H9 (cell line): ENCODE measurements around the gene CUL4A. TPM values are rescaled to one million over a fixed set of nuclear protein-coding genes. Genes with fewer than 3 reads are reported as not detected.

ENCODE experiments used
- DNase-seq: peaks from one replicate; pipeline ENCODE4 v3.0.0-alpha.2; 2017
- H2AFZ ChIP-seq: one replicate; pipeline ENCODE4 v1.6.1; 2013; ENCODE audit warnings: mild to moderate bottlenecking, low read length, control low read depth, moderate library complexity
- H2AK5ac ChIP-seq: 2 replicates; pipeline ENCODE4 v1.6.1; 2013; ENCODE audit warnings: low read length, control low read depth, mixed read lengths; ENCODE audit not compliant: insufficient read length
- H2BK120ac ChIP-seq: one replicate; pipeline ENCODE4 v1.6.1; 2013; ENCODE audit warnings: low read depth, mild to moderate bottlenecking, low read length, control low read depth, inconsistent platforms; ENCODE audit not compliant: poor library complexity, severe bottlenecking
- H2BK12ac ChIP-seq: 2 replicates; pipeline ENCODE4 v1.6.1; 2013; ENCODE audit warnings: low read length, control low read depth, mixed read lengths, low read depth; ENCODE audit not compliant: insufficient read length
- H2BK15ac ChIP-seq: 2 replicates; pipeline ENCODE4 v1.6.1; 2013; ENCODE audit warnings: low read depth, low read length, control low read depth
- H2BK20ac ChIP-seq: one replicate; pipeline ENCODE4 v1.6.1; 2013; ENCODE audit warnings: low read depth, mild to moderate bottlenecking, low read length, control low read depth, inconsistent platforms; ENCODE audit not compliant: poor library complexity, severe bottlenecking
- H2BK5ac ChIP-seq: 2 replicates; pipeline ENCODE4 v1.6.1; 2013; ENCODE audit warnings: low read length, control low read depth, mixed read lengths; ENCODE audit not compliant: insufficient read length
- H3K14ac ChIP-seq: 2 replicates; pipeline ENCODE4 v1.6.1; 2013; ENCODE audit warnings: low read length, control low read depth; ENCODE audit not compliant: insufficient read depth
- H3K18ac ChIP-seq: 2 replicates; pipeline ENCODE4 v1.6.1; 2013; ENCODE audit warnings: low read depth, mild to moderate bottlenecking, mixed read lengths, low read length, control low read depth; ENCODE audit not compliant: insufficient read length
- H3K23ac ChIP-seq: 2 replicates; pipeline ENCODE4 v1.6.1; 2013; ENCODE audit warnings: low read length, control low read depth, mixed read lengths, low read depth; ENCODE audit not compliant: insufficient read length
- H3K23me2 ChIP-seq: 2 replicates; pipeline ENCODE4 v1.6.1; 2013; ENCODE audit warnings: low read depth, mild to moderate bottlenecking, mixed read lengths, low read length, control low read depth; ENCODE audit not compliant: insufficient read length, poor library complexity, severe bottlenecking
- H3K27ac ChIP-seq: 2 replicates; pipeline ENCODE4 v1.5.1; 2013; ENCODE audit warnings: low read length, control low read depth, mixed read lengths, low read depth; ENCODE audit not compliant: insufficient read length
- H3K27me3 ChIP-seq: 2 replicates; pipeline ENCODE4 v1.6.1; 2013; ENCODE audit warnings: low read length, control low read depth, inconsistent platforms; ENCODE audit not compliant: insufficient read depth
- H3K4ac ChIP-seq: 2 replicates; pipeline ENCODE4 v1.6.1; 2013; ENCODE audit warnings: low read depth, mild to moderate bottlenecking, control low read depth, inconsistent platforms, low read length, moderate library complexity
- H3K4me1 ChIP-seq: 2 replicates; pipeline ENCODE4 v1.6.1; 2013; ENCODE audit warnings: low read length, control low read depth, inconsistent platforms; ENCODE audit not compliant: insufficient read depth
- H3K4me2 ChIP-seq: 2 replicates; pipeline ENCODE4 v1.6.1; 2013; ENCODE audit warnings: low read length, control low read depth, mixed read lengths; ENCODE audit not compliant: insufficient read length, insufficient read depth
- H3K56ac ChIP-seq: 2 replicates; pipeline ENCODE4 v1.6.1; 2013; ENCODE audit warnings: low read depth, mild to moderate bottlenecking, mixed read lengths, low read length, control low read depth; ENCODE audit not compliant: insufficient read length
- H3K79me1 ChIP-seq: 2 replicates; pipeline ENCODE4 v1.6.1; 2013; ENCODE audit warnings: low read depth, mild to moderate bottlenecking, moderate library complexity, low read length, control low read depth, inconsistent platforms; ENCODE audit not compliant: insufficient read depth, poor library complexity, severe bottlenecking
- H3K79me2 ChIP-seq: 2 replicates; pipeline ENCODE4 v1.6.1; 2013; ENCODE audit warnings: low read length, control low read depth, inconsistent platforms; ENCODE audit not compliant: insufficient read depth
- H3K9ac ChIP-seq: 2 replicates; pipeline ENCODE4 v1.6.1; 2013; ENCODE audit warnings: low read length, control low read depth, mixed read lengths; ENCODE audit not compliant: insufficient read length; ENCODE audit errors: extremely low read depth
- H3K9me3 ChIP-seq: one replicate; pipeline ENCODE4 v1.6.1; 2013; ENCODE audit warnings: low read depth, low read length, inconsistent platforms; ENCODE audit not compliant: control insufficient read depth
- H3T11ph ChIP-seq: one replicate; pipeline ENCODE4 v1.6.1; 2013; ENCODE audit warnings: mild to moderate bottlenecking, low read length, control low read depth, inconsistent platforms
- H4K20me1 ChIP-seq: one replicate; pipeline ENCODE4 v1.6.1; 2013; ENCODE audit not compliant: control insufficient read depth, insufficient read length, insufficient read depth
- H4K5ac ChIP-seq: 2 replicates; pipeline ENCODE4 v1.6.1; 2013; ENCODE audit warnings: low read depth, mild to moderate bottlenecking, mixed read lengths, low read length, control low read depth; ENCODE audit not compliant: insufficient read length
- H4K8ac ChIP-seq: replicated peaks from 2 replicates; pipeline ENCODE4 v1.6.1; 2013; ENCODE audit warnings: low read length, control low read depth, mixed read lengths, low read depth; ENCODE audit not compliant: insufficient read length
- H4K91ac ChIP-seq: 2 replicates; pipeline ENCODE4 v1.6.1; 2013; ENCODE audit warnings: low read depth, mild to moderate bottlenecking, moderate library complexity, mixed read lengths, low read length, control low read depth; ENCODE audit not compliant: insufficient read length
- H3K27ac Mint-ChIP-seq, 3 experiments: 2 replicates in 2 of 3; 3 replicates in 1 of 3; pipeline ENCODE4 v1.8.0; 2020 to 2021; ENCODE audit warnings: mixed read lengths in 3 of 3, mild to moderate bottlenecking in 1 of 3, moderate library complexity in 1 of 3
- H3K27me3 Mint-ChIP-seq: 2 replicates; pipeline ENCODE4 v1.8.0; 2021; ENCODE audit warnings: low read depth, mild to moderate bottlenecking, moderate library complexity, mixed read lengths
- H3K36me3 Mint-ChIP-seq, 3 experiments: 2 replicates in 2 of 3; 3 replicates in 1 of 3; pipeline ENCODE4 v1.8.0; 2020 to 2021; ENCODE audit warnings: low read depth in 3 of 3, mixed read lengths in 3 of 3; ENCODE audit not compliant: insufficient read depth in 1 of 3
- H3K4me1 Mint-ChIP-seq, 2 experiments: 2 replicates each; pipeline ENCODE4 v1.8.0; 2020; ENCODE audit warnings: mixed read lengths in 2 of 2
- H3K4me3 Mint-ChIP-seq, 2 experiments: 2 replicates in 1 of 2; 3 replicates in 1 of 2; pipeline ENCODE4 v1.8.0; 2020 to 2021; ENCODE audit warnings: mild to moderate bottlenecking in 2 of 2, mixed read lengths in 2 of 2, moderate library complexity in 1 of 2
- H3K9me3 Mint-ChIP-seq, 2 experiments: 2 replicates in 1 of 2; 3 replicates in 1 of 2; pipeline ENCODE4 v1.8.0; 2020; ENCODE audit warnings: mild to moderate bottlenecking in 2 of 2, mixed read lengths in 2 of 2, moderate library complexity in 1 of 2
- WGBS: extraction: QIAGEN DNeasy Blood & Tissue Kit; methylation state at CpG from one replicate; pipeline ENCODE4 v1.1.7; 2013; ENCODE audit warnings: missing lambda C conversion rate, low lambda C conversion rate, mixed read lengths; ENCODE audit not compliant: insufficient read length; ENCODE audit errors: extremely low coverage; 5-methylcytosine and 5-hydroxymethylcytosine counted together
- total RNA-seq: library from RNA; stranded (reverse); gene quantifications from 2 replicates; pipeline ENCODE4 v1.2.1, GENCODE V29; 2021
- TF ChIP-seq, protein P1 (sequence below): fragments of 200-600 bp; sonication (generic); conservative IDR thresholded peaks from 3 replicates; pipeline ENCODE4 v1.8.0; 2021; ENCODE audit warnings: antibody characterized with exemption, mild to moderate bottlenecking

The CUL4A gene
- total RNA-seq, 1 experiment from 2014 or later: 97.9 TPM

DNA sequence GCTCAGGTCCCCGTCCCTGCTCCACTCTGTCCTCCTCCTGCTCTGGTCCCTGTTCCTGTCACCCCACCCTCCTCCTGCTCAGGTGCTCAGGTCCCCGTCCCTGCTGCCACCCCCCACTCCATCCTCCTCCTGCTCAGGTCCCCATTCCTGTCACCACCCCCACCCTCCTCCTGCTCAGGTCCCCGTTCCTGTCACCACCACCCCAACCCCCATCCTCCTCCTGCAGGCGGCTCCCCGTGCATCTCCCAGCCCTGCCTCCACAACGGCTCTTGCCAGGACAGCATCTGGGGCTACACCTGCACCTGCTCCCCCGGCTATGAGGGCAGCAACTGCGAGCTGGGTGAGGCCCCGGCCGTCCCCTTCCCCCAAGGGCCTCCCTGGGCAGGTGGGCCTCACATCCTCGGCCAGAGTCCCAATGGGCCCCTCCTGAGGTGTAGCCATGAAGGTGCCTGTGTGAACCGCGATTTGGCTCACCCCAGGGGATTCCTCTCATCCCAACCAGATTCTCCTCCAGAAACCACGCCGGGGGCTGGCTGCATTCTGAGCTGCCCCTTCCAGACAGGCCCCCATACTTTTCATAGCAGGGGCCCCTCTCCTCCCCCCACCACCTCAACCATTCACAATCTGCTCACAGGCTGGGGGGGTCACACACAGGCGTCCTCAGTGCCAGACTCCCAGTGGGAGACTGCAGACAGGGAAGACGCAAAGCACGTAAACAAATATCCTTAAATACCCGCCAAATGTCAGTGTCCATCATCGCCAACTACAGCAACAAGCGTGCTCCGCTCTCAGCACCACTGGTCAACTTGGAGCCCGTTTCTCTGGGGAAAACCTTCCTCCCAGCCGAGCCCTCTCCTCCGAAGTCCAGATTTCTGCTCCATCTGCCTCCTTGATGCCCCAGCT is 46.4 kb upstream of the CUL4A start:
- Mint-ChIP-seq H3K4me3 (no peak overlapping the region), H3K27ac (peak overlapping the region in 1 of 3 experiments; percentile 45; a peak in 2 of 7 replicates), H3K36me3 (peaks cover 3 to 4% (median 3%) of the 10 kb centered on the region in 3 experiments; a peak in 2 of 7 replicates), H3K9me3 (no peaks in the 10 kb centered on the region), H3K4me1 (peaks cover 22 to 32% of the 10 kb centered on the region in 2 experiments), H3K27me3 (peaks cover 20% of the 10 kb centered on the region)
- Histone ChIP-seq H3K14ac (peak overlapping the region; percentile 60; the same call in 1 of the 2 replicates), H2BK15ac (no peak overlapping the region), H3T11ph (no peak overlapping the region), H3K9ac (no peak overlapping the region), H3K4ac (no peak overlapping the region), H4K8ac (no peak overlapping the region), H2AFZ (no peak overlapping the region), H2BK12ac (no peak overlapping the region), H2BK20ac (no peak overlapping the region), H3K56ac (no peak overlapping the region), H3K4me1 (no peaks in the 10 kb centered on the region; the same call in 1 of the 2 replicates), H3K79me1 (no peaks in the 10 kb centered on the region), H2AK5ac (no peak overlapping the region), H3K23me2 (no peaks in the 10 kb centered on the region), H4K91ac (no peak overlapping the region), H3K18ac (no peak overlapping the region), H3K27me3 (no peaks in the 10 kb centered on the region), H3K9me3 (no peaks in the 10 kb centered on the region), H2BK5ac (no peak overlapping the region), H4K5ac (no peak overlapping the region), H4K20me1 (no peaks in the 10 kb centered on the region), H2BK120ac (no peak overlapping the region), H3K23ac (no peak overlapping the region), H3K27ac (no peak overlapping the region), H3K79me2 (no peaks in the 10 kb centered on the region), H3K4me2 (no peak overlapping the region)
- TF ChIP-seq, protein P1, sequence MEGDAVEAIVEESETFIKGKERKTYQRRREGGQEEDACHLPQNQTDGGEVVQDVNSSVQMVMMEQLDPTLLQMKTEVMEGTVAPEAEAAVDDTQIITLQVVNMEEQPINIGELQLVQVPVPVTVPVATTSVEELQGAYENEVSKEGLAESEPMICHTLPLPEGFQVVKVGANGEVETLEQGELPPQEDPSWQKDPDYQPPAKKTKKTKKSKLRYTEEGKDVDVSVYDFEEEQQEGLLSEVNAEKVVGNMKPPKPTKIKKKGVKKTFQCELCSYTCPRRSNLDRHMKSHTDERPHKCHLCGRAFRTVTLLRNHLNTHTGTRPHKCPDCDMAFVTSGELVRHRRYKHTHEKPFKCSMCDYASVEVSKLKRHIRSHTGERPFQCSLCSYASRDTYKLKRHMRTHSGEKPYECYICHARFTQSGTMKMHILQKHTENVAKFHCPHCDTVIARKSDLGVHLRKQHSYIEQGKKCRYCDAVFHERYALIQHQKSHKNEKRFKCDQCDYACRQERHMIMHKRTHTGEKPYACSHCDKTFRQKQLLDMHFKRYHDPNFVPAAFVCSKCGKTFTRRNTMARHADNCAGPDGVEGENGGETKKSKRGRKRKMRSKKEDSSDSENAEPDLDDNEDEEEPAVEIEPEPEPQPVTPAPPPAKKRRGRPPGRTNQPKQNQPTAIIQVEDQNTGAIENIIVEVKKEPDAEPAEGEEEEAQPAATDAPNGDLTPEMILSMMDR: no peak
- WGBS: no CpG with 5 or more reads among the region's 25 CpGs
- DNase-seq: no peak
